ENCODE data around the gene MAN2B1. TPM values are rescaled to one million over a fixed set of nuclear protein-coding genes. Genes with fewer than 3 reads are reported as not detected.
"Not testable (repeated sequence)": the region's sequence is repeated elsewhere in the genome, so short reads cannot be mapped to it uniquely, and the experiment has no call there.

The MAN2B1 gene
- total RNA-seq, 1 donor from 2014 or later, result 76.4 TPM

GRCh38 chr19:12694641-12695040 is 28.1 kb upstream of the MAN2B1 start:
- intact Hi-C loops (cut with DNase I), result no loop called here
- ATAC-seq (no peak), DNase-seq (ENCODE audit: low spot score) (peak; percentile 61)

- no peak for DNase-seq (ENCODE audit: low spot score)
- intact Hi-C loops (cut with DNase I), result no loop called here
These were observed 26.4 kb upstream of the MAN2B1 start for GRCh38 chr19:12692960-12693359.

GRCh38 chr19:12689581-12690216 is 23.2 kb upstream of the MAN2B1 start:
- DNase-seq (ENCODE audit: low spot score), result no peak
- ATAC-seq, result no peak
- intact Hi-C loops (cut with DNase I), result no loop called here

More at GRCh38 chr19:12692960-12693359, 26.4 kb upstream of the MAN2B1 start:
- no peak for ATAC-seq

GRCh38 chr19:12689012-12689411 is 22.5 kb upstream of the MAN2B1 start:
- DNase-seq (ENCODE audit: low spot score) (no peak), ATAC-seq (no peak)
- intact Hi-C loops (cut with DNase I), result no loop called here

- intact Hi-C loops (cut with DNase I), result no loop called here
- DNase-seq (ENCODE audit: low spot score) (peak; percentile 57), ATAC-seq (no peak)
These were observed 21.1 kb upstream of the MAN2B1 start, which contains the start of gene GNG14 for GRCh38 chr19:12687496-12688196. Gene GNG14 (plus strand): TSS chr19:12687998. CDS start chr19:12688049, 51 bp downstream.

- DNase-seq (ENCODE audit: low spot score) (no peak), ATAC-seq (no peak)
- intact Hi-C loops (cut with DNase I), result no loop called here
These were observed 19.3 kb upstream of the MAN2B1 start for GRCh38 chr19:12685831-12686230.

- intact Hi-C loops (cut with DNase I), result no loop called here
- peak; percentile 96 for ATAC-seq
- peak; percentile 94 for DNase-seq (ENCODE audit: low spot score)
These were observed 14.8 kb upstream of the MAN2B1 start, which contains the start of gene DHPS for GRCh38 chr19:12681074-12681987. Gene DHPS (minus strand): TSS chr19:12681880. CDS start chr19:12681766, 114 bp downstream.

- DNase-seq (ENCODE audit: low spot score) (no peak), ATAC-seq (no peak)
- intact Hi-C loops (cut with DNase I), result no loop called here
These were observed 13.5 kb upstream of the MAN2B1 start for GRCh38 chr19:12680034-12680433.

GRCh38 chr19:12678039-12678438 is 11.5 kb upstream of the MAN2B1 start:
- ATAC-seq; intact Hi-C loops (cut with DNase I): not testable (repeated sequence)

GRCh38 chr19:12676928-12677327 is 10.4 kb upstream of the MAN2B1 start:
- intact Hi-C loops (cut with DNase I), result no loop called here
- no peak for ATAC-seq
- DNase-seq (ENCODE audit: low spot score), result no peak

More at GRCh38 chr19:12678039-12678438, 11.5 kb upstream of the MAN2B1 start:
- not testable (repeated sequence) for DNase-seq (ENCODE audit: low spot score)

- peak; percentile 88 for DNase-seq (ENCODE audit: low spot score)
- intact Hi-C loops (cut with DNase I), result no loop called here
- ATAC-seq, result peak; percentile 47
These were observed 9.8 kb upstream of the MAN2B1 start for GRCh38 chr19:12676384-12676792.

- intact Hi-C loops (cut with DNase I), result no loop called here
- no peak for ATAC-seq
These were observed 9.4 kb upstream of the MAN2B1 start for GRCh38 chr19:12675940-12676339.

GRCh38 chr19:12675399-12675798 is 8.9 kb upstream of the MAN2B1 start:
- DNase-seq (ENCODE audit: low spot score) (no peak), ATAC-seq (no peak)
- intact Hi-C loops (cut with DNase I), result no loop called here

More at GRCh38 chr19:12675940-12676339, 9.4 kb upstream of the MAN2B1 start:
- no peak for DNase-seq (ENCODE audit: low spot score)

GRCh38 chr19:12672744-12673143 is 6.2 kb upstream of the MAN2B1 start:
- intact Hi-C loops (cut with DNase I), result no loop called here
- ATAC-seq, result no peak
- no peak for DNase-seq (ENCODE audit: low spot score)

GRCh38 chr19:12670159-12670928 is 3.8 kb upstream of the MAN2B1 start:
- intact Hi-C loops (cut with DNase I), result no loop called here
- DNase-seq (ENCODE audit: low spot score) (no peak), ATAC-seq (no peak)

- ATAC-seq (peak; percentile 82), DNase-seq (ENCODE audit: low spot score) (peak; percentile 88)
- intact Hi-C loops (cut with DNase I), result no loop called here
These were observed 3.0 kb upstream of the MAN2B1 start for GRCh38 chr19:12669270-12670158.

- intact Hi-C loops (cut with DNase I), result no loop called here
- ATAC-seq (peak; percentile 25), DNase-seq (ENCODE audit: low spot score) (peak; percentile 81)
These were observed 2.4 kb upstream of the MAN2B1 start for GRCh38 chr19:12668932-12669269.

GRCh38 chr19:12668346-12668745 is 1.8 kb upstream of the MAN2B1 start:
- DNase-seq (ENCODE audit: low spot score) (no peak), ATAC-seq (no peak)
- intact Hi-C loops (cut with DNase I), result no loop called here
